Activated T-cell treated with anti-CD3 and anti-CD28 coated beads, Interleukin-2, amount 50 U/mL, for 72 hours (primary cell): ENCODE measurements around the gene RHBDF2. TPM values are rescaled to one million over a fixed set of nuclear protein-coding genes. Genes with fewer than 3 reads are reported as not detected.

Source experiments
- ATAC-seq, 2 donors: fragments of 150-1000 bp; cut with Tn5 transposase; replicated peaks in 1 of 2; 2 replicates each; pipeline ENCODE4 v1.10.0; 2021; ENCODE audit warnings: moderate library complexity in 2 of 2, mild to moderate bottlenecking in 1 of 2
- DNase-seq, 2 donors: peaks; one replicate each; pipeline ENCODE4 v3.0.0; 2021 to 2022; ENCODE audit warnings: mixed read lengths in 1 of 2
- H3K27ac Mint-ChIP-seq: one replicate; pipeline ENCODE4 v1.8.0; 2022; ENCODE audit warnings: mild to moderate bottlenecking, moderate library complexity, mixed read lengths
- H3K27me3 Mint-ChIP-seq: one replicate; pipeline ENCODE4 v1.8.0; 2022; ENCODE audit warnings: low read depth, mixed read lengths
- H3K36me3 Mint-ChIP-seq, 2 donors: one replicate each; pipeline ENCODE4 v1.8.0; 2022; ENCODE audit warnings: mixed read lengths in 2 of 2, mild to moderate bottlenecking in 1 of 2; ENCODE audit not compliant: insufficient read depth in 2 of 2
- H3K4me1 Mint-ChIP-seq: one replicate; pipeline ENCODE4 v1.8.0; 2022; ENCODE audit warnings: low read depth, mixed read lengths
- H3K4me3 Mint-ChIP-seq, 2 donors: one replicate each; pipeline ENCODE4 v1.8.0; 2022; ENCODE audit warnings: mild to moderate bottlenecking in 2 of 2, mixed read lengths in 2 of 2, moderate library complexity in 2 of 2
- H3K9me3 Mint-ChIP-seq, 2 donors: one replicate each; pipeline ENCODE4 v1.8.0; 2022; ENCODE audit warnings: mixed read lengths in 2 of 2
- total RNA-seq, 2 donors: library from RNA; stranded (reverse); gene quantifications; one replicate each; pipeline ENCODE4 v1.2.3, GENCODE V29; 2022

Gene RHBDF2
- total RNA-seq, result 10 to 100 TPM; 38.7 to 39.0 TPM

GRCh38 chr17:76501018-76501826 lies at the start of gene RHBDF2:
Gene RHBDF2 (minus strand): TSS chr17:76501423. CDS start chr17:76481524, 19,899 bp downstream.
- Mint-ChIP-seq H3K9me3 (no peaks in the 10 kb centered on the region), H3K27ac (peak within 1 kb of the TSS; percentile 76), H3K4me3 (peak within 1 kb of the TSS; percentile 80 to 91), H3K4me1 (peaks cover 61% of the 10 kb centered on the region), H3K36me3 (no peaks in the 10 kb centered on the region), H3K27me3 (no peaks in the 10 kb centered on the region)
- DNase-seq (peak; percentile 95 to 99), ATAC-seq (peak; percentile 89 to 92)

GRCh38 chr17:76549539-76549938 lies 48.3 kb upstream of the RHBDF2 start:
- ATAC-seq (no peak), DNase-seq (no peak)
- Mint-ChIP-seq H3K4me3 (no peak overlapping the region), H3K27ac (no peak overlapping the region), H3K9me3 (no peaks in the 10 kb centered on the region), H3K36me3 (no peaks in the 10 kb centered on the region), H3K4me1 (peaks cover 9% of the 10 kb centered on the region), H3K27me3 (no peaks in the 10 kb centered on the region)

DNA sequence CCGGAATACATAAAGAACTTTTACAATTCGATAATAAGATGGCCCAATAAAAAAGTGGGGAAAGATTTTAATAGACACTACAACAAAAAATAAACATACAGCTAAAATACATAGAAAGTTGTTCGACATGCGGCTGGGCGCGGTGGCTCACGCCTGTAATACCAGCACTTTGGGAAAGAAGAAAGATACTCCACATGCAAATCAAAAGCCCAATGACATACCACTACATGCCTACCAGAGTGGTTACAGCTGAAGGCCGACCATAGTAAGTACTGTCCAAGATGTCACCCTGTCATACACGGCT lies 47.9 kb upstream of the RHBDF2 start:
- no peaks in the 10 kb centered on the region for H3K36me3 Mint-ChIP-seq
- H3K9me3 Mint-ChIP-seq, result no peaks in the 10 kb centered on the region
- H3K4me3 Mint-ChIP-seq, result no peak overlapping the region
- ATAC-seq (no peak), DNase-seq (no peak)
- no peaks in the 10 kb centered on the region for H3K27me3 Mint-ChIP-seq
- H3K4me1 Mint-ChIP-seq, result peaks cover 7% of the 10 kb centered on the region
- H3K27ac Mint-ChIP-seq, result no peak overlapping the region

DNA sequence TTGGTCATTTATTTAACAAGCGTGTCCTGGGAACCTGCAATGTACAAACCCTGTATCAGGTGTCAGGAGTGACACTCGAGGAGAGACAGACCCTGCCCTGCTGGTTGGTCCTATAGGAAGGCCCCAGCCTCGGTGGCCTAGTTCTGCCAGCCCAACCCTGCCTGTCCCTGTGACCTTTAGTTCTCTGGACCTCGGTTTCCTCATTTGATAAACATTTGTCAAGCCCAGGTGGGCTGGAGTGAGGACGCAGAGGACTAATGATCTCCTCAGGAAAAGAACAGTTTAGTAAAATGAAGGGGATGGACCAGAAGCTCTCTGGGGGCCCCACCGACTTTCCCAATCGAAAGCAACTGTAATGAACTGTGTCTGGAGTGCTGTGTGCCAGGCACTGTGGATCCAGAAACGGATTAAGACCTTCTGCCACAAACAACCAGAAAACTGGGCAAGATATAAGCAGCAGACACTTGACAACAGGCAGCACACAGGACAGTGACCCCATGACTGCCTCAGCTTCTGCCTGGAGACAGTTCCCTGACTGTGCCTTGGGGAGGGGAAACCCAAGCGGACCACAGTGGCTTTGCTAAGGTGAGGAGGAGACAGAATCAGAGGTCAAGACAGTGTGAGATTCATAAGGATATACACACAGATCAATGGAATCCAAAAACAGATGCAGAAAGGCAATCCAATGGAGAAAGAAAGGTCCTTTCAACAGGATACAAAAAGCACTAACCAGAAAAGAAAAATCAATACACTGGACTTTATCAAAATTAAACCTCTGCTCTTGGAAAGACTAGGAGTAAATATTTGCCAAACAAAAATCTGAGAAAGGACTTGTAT lies 47.4 kb upstream of the RHBDF2 start:
- Mint-ChIP-seq H3K4me3 (no peak overlapping the region), H3K27me3 (no peaks in the 10 kb centered on the region), H3K4me1 (peaks cover 7% of the 10 kb centered on the region), H3K9me3 (no peaks in the 10 kb centered on the region), H3K27ac (no peak overlapping the region), H3K36me3 (no peaks in the 10 kb centered on the region)
- DNase-seq (no peak), ATAC-seq (no peak)

DNA sequence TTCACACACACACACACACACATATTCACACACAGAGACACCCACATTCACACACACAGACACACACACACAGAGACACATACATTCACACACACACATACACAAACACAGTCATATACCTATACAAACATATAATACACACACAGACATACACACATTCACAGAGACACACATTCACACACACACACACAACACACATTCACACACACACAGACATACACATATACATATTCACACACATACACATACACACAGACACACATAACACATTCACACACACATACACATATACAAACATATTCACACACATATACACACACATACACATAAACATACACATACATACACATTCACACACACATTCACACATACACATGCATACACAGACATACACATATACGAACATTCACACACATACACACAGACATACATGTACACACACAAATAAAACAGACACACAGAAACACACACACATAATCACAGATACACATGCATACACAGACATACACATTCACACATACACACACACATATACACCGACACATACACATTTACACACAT lies 46.5 kb upstream of the RHBDF2 start:
- Mint-ChIP-seq H3K36me3 (no peaks in the 10 kb centered on the region), H3K27ac (no peak overlapping the region), H3K9me3 (no peaks in the 10 kb centered on the region), H3K4me3 (no peak overlapping the region), H3K27me3 (peaks cover 3% of the 10 kb centered on the region), H3K4me1 (peaks cover 7% of the 10 kb centered on the region)
- ATAC-seq (no peak), DNase-seq (no peak)

DNA sequence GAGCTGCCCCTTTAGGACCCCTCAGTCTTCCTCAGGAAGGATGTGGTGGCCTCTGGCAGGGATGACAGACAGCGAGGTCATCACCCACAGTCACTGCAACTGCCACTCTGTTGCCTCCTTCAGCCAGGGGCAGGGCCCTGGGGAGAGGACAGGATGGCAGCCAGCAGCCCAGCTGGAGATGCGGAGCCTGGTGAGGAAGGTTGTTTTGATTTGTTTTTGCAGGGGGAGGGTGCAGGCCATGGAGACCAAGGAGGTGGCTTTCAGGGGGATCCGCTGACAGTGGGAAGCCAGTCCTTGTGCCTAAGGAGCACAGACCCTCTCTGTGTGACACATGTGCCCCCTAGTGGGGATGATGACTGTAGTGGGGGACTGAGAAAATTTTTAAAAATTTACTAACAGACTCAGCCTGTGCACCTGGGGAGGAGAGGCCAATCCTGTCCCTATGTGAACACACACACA lies 46.0 kb upstream of the RHBDF2 start:
- DNase-seq (peak; percentile 61 to 66), ATAC-seq (peak; percentile 81 to 82)
- Mint-ChIP-seq H3K27me3 (peaks cover 8% of the 10 kb centered on the region), H3K36me3 (no peaks in the 10 kb centered on the region), H3K9me3 (no peaks in the 10 kb centered on the region), H3K4me3 (no peak overlapping the region), H3K27ac (no peak overlapping the region), H3K4me1 (peaks cover 7% of the 10 kb centered on the region)

DNA sequence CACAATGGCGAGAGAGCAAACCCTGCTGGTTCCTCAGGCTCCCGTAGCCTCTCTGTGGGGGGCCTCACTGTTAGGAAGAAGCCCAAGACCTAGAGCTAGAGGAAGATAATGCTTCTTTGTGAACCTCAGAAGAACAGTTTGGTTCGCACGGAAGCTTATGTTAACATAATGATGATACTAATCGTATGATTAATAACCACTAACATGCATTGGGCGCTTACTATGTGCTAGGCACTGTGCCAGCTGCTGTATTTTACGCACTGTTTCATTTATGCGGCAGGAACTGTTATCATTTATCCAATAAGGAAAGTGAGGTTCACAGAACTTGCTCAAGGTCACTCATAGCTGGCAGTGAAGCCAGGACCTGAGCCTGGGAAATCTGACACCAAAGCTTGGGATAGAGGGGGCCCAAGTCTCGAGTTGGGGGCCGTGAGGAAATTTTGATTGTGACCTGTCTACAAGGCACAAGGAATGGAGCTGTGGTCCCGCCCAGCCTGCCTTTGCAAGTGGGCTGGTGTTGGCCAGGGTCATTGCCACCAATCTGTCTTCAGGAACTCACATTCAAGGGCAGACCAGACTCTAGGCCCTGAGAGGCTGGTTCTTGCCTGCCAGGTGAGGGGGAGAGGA lies 45.4 kb upstream of the RHBDF2 start:
- H3K27me3 Mint-ChIP-seq, result peaks cover 13% of the 10 kb centered on the region
- H3K36me3 Mint-ChIP-seq, result no peaks in the 10 kb centered on the region
- DNase-seq (no peak), ATAC-seq (no peak)
- H3K27ac Mint-ChIP-seq, result no peak overlapping the region
- no peaks in the 10 kb centered on the region for H3K9me3 Mint-ChIP-seq
- peaks cover 7% of the 10 kb centered on the region for H3K4me1 Mint-ChIP-seq
- no peak overlapping the region for H3K4me3 Mint-ChIP-seq

- H3K9me3 Mint-ChIP-seq, result no peaks in the 10 kb centered on the region
- H3K27me3 Mint-ChIP-seq, result peaks cover 19% of the 10 kb centered on the region
- DNase-seq (no peak), ATAC-seq (no peak)
- H3K4me3 Mint-ChIP-seq, result no peak overlapping the region
- H3K27ac Mint-ChIP-seq, result no peak overlapping the region
- H3K36me3 Mint-ChIP-seq, result no peaks in the 10 kb centered on the region
- H3K4me1 Mint-ChIP-seq, result peaks cover 6% of the 10 kb centered on the region
Observed at GRCh38 chr17:76545918-76546555, 44.8 kb upstream of the RHBDF2 start.

GRCh38 chr17:76544546-76545365 lies 43.5 kb upstream of the RHBDF2 start:
- ATAC-seq (no peak), DNase-seq (no peak)
- Mint-ChIP-seq H3K36me3 (no peaks in the 10 kb centered on the region), H3K4me1 (no peaks in the 10 kb centered on the region), H3K4me3 (no peak overlapping the region), H3K9me3 (no peaks in the 10 kb centered on the region), H3K27ac (no peak overlapping the region), H3K27me3 (peaks cover 21% of the 10 kb centered on the region)

DNA sequence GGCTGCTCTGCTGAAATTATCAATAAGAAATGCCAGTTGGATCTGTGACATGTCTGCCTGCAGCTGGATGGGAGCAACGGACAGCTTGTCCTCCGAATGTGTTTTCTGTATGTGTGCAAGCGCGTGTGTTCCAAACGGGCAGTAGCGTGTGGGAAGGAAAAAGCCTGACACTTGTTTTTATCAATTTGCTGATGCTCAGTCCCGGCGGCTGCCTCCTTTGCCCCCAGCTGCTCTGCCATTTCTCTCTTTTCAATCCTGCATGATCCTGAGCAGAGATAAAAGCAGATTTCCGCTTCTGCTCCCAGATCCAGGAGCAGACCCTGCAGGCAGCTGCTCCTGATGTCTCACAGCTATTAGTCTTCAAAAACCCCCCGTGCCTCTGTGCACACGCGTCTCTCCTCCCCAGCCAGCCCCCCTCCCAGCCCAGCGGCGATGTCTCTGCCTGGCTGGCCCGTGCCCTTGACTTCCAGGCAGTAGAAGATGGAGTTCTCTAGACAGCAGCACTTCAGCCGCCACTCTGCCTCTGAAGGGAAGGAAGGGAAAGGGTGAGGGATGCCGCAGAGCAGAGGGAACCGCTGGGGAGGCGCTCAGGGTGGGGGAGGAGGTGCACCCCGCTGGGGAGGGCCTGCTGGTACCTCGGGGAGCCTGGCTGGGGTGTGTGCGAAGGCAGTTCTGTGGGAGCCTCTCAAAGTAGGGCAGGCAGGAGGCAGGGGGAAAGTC lies 42.8 kb upstream of the RHBDF2 start:
- no peaks in the 10 kb centered on the region for H3K4me1 Mint-ChIP-seq
- no peaks in the 10 kb centered on the region for H3K9me3 Mint-ChIP-seq
- no peaks in the 10 kb centered on the region for H3K36me3 Mint-ChIP-seq
- peaks cover 29% of the 10 kb centered on the region for H3K27me3 Mint-ChIP-seq
- H3K27ac Mint-ChIP-seq, result no peak overlapping the region
- ATAC-seq, result no peak
- H3K4me3 Mint-ChIP-seq, result no peak overlapping the region
- DNase-seq, result no peak

- H3K4me1 Mint-ChIP-seq, result no peaks in the 10 kb centered on the region
- no peaks in the 10 kb centered on the region for H3K9me3 Mint-ChIP-seq
- H3K36me3 Mint-ChIP-seq, result no peaks in the 10 kb centered on the region
- no peak overlapping the region for H3K4me3 Mint-ChIP-seq
- H3K27ac Mint-ChIP-seq, result no peak overlapping the region
- peaks cover 34% of the 10 kb centered on the region for H3K27me3 Mint-ChIP-seq
- DNase-seq (no peak), ATAC-seq (no peak)
Observed at GRCh38 chr17:76543482-76543825, 42.2 kb upstream of the RHBDF2 start.

DNA sequence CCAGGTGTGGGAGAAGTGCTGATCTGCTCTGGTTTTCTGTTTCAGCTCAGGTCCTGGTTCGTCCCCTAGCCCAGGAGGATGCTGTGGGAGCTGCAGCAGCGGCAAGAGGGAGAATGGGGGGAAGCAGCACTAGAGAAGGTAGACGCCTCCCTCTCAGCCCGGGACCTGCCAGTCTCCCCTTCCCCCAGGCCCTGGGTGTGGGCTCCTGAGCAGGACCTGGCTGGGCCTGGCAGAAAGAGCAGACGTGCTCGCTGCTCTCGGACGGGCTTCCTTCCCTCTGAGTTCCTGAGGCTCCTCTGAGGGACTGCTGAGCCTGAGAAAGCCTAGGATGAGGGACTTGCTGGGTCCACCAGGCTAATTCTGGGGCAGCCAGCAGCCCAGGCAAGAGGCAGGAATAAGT lies 41.8 kb upstream of the RHBDF2 start:
- H3K36me3 Mint-ChIP-seq, result no peaks in the 10 kb centered on the region

More for the DNA sequence above, 41.8 kb upstream of the RHBDF2 start:
- Mint-ChIP-seq H3K9me3 (no peaks in the 10 kb centered on the region), H3K27me3 (peaks cover 34% of the 10 kb centered on the region), H3K4me3 (no peak overlapping the region), H3K27ac (no peak overlapping the region), H3K4me1 (no peaks in the 10 kb centered on the region)
- ATAC-seq (no peak), DNase-seq (no peak)
